HepG2 (cell line): ENCODE data around the gene HARS2. TPM values are rescaled to one million over a fixed set of nuclear protein-coding genes. Genes with fewer than 3 reads are reported as not detected.

Experiments
- DNMT1 ChIP-seq: sonication (generic); formaldehyde crosslinking; IDR thresholded peaks from 2 replicates; pipeline ENCODE4 v1.5.1; 2020; ENCODE audit warnings: mild to moderate bottlenecking, missing genetic modification reagents
- HDAC2 ChIP-seq: sonication (generic); formaldehyde crosslinking; IDR thresholded peaks from 2 replicates; pipeline ENCODE4 v1.4.0; 2020; ENCODE audit warnings: missing genetic modification reagents
- KAT2B ChIP-seq: fragments of 150-350 bp; IDR thresholded peaks from 2 replicates; pipeline ENCODE4 v1.6.1; 2014; ENCODE audit warnings: low read depth, low read length, borderline replicate concordance
- RFXANK ChIP-seq: IDR thresholded peaks from 2 replicates; pipeline ENCODE4 v1.6.1; 2016
- TARDBP ChIP-seq: sonication (generic); formaldehyde crosslinking; IDR thresholded peaks from 2 replicates; pipeline ENCODE4 v1.8.0; 2022; ENCODE audit warnings: mild to moderate bottlenecking, missing genetic modification reagents
- TEAD3 ChIP-seq: optimal IDR thresholded peaks from 2 replicates; pipeline ENCODE3; 2016; ENCODE audit warnings: borderline replicate concordance
- ZBED4 ChIP-seq: sonication (generic); formaldehyde crosslinking; IDR thresholded peaks from 2 replicates; pipeline ENCODE4 v1.4.0; 2020; ENCODE audit warnings: missing genetic modification reagents, borderline replicate concordance
- ZBTB25 ChIP-seq: IDR thresholded peaks from 2 replicates; pipeline ENCODE4 v1.6.1; 2018; ENCODE audit warnings: missing genetic modification reagents
- ZKSCAN1 ChIP-seq: fragments of 150-350 bp; IDR thresholded peaks from 2 replicates; pipeline ENCODE4 v1.6.1; 2014; ENCODE audit warnings: low read length
- ZNF251 ChIP-seq: sonication (generic); formaldehyde crosslinking; IDR thresholded peaks from 2 replicates; pipeline ENCODE4 v1.9.0; 2021; ENCODE audit warnings: mild to moderate bottlenecking, missing genetic modification reagents
- ZNF318 ChIP-seq: sonication (generic); formaldehyde crosslinking; IDR thresholded peaks from 2 replicates; pipeline ENCODE4 v1.4.0; 2020; ENCODE audit warnings: mild to moderate bottlenecking, missing genetic modification reagents
- ZNF329 ChIP-seq: sonication (generic); formaldehyde crosslinking; IDR thresholded peaks from 2 replicates; pipeline ENCODE4 v1.9.0; 2021; ENCODE audit warnings: low read depth, mild to moderate bottlenecking, missing genetic modification reagents
- ZNF337 ChIP-seq: sonication (generic); formaldehyde crosslinking; IDR thresholded peaks from 2 replicates; pipeline ENCODE4 v1.5.1; 2020; ENCODE audit warnings: missing genetic modification reagents, low read depth, mild to moderate bottlenecking, borderline replicate concordance
- polyA plus RNA-seq, 8 experiments: library from polyadenylated mRNA; depleted of rRNA in 3 of 8; stranded (reverse) in 7 of 8; unstranded in 1 of 8; fragments of >200 nt; fragmentation: Illumina TruSeq in 4 of 8; extraction: Trizol in 4 of 8; gene quantifications; 2 replicates each; pipeline versions ENCODE4 v1.2.1 to v1.2.3, GENCODE V29; 2011 to 2016; ENCODE audit warnings: low read depth in 4 of 8, missing spikeins in 1 of 8, mixed read lengths in 1 of 8; ENCODE audit not compliant: insufficient read depth in 1 of 8
- total RNA-seq, 5 experiments: library from RNA; depleted of rRNA; stranded (reverse); fragments of >200 nt; fragmentation: Illumina TruSeq; extraction: Trizol; gene quantifications; 2 replicates each; pipeline ENCODE4 v1.2.3, GENCODE V29; 2016; ENCODE audit warnings: low read depth in 1 of 5
- TF ChIP-seq, protein P1 (sequence below): sonication (generic); formaldehyde crosslinking; IDR thresholded peaks from 2 replicates; pipeline ENCODE4 v1.8.1; 2023; ENCODE audit warnings: missing genetic modification reagents, inconsistent platforms, borderline replicate concordance

HARS2 gene
- total and polyA plus RNA-seq, 2 of the 13 experiments (the other 11 are each of a cell fraction or from before 2014, with no cell fraction given): 17.9 to 25.8 TPM

DNA sequence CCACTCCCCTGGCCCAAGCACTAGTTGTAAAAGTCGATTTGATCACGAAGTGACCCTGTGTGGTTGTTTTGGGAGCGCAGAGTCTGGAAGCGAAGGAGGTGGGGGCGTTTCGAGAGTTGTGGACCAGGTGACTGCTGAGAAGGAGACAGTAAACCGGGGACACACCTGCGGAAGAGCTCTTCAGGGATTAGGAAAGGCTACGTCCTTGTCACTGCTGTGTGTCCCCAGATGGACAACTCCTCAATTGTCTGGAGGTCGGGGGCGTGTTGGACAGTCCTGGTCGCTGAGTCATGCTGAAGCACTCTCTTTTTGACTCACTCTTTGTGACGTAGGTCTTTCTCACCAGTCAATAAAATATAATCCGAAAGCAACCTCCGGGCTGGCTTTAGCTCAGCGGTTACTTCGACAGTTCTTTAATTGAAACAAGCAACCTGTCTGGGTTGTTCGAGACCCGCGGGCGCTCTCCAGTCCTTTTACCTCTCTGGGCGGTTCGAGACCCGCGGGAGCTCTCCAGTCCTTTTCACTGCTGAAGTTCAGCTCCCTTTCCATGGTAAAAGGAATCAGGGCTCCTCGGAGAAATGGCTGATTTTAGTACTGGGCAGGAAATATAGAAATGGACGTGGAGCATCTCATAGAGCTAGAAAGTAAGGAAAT is 19.8 kb downstream of the HARS2 start (continued):
- TF ChIP-seq ZNF329 (CRISPR knock-in tag): no peak
- 0 out of 2 replicates have a peak, but pooled peaks have one; percentile 38 for TF ChIP-seq RFXANK (CRISPR knock-in tag)
- TF ChIP-seq, protein P1, sequence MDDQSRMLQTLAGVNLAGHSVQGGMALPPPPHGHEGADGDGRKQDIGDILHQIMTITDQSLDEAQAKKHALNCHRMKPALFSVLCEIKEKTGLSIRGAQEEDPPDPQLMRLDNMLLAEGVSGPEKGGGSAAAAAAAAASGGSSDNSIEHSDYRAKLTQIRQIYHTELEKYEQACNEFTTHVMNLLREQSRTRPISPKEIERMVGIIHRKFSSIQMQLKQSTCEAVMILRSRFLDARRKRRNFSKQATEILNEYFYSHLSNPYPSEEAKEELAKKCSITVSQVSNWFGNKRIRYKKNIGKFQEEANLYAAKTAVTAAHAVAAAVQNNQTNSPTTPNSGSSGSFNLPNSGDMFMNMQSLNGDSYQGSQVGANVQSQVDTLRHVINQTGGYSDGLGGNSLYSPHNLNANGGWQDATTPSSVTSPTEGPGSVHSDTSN (CRISPR knock-in tag): no peak
- TF ChIP-seq ZBED4 (CRISPR knock-in tag): peak; percentile 88; the same call in 1 of the 2 replicates
- TF ChIP-seq ZNF318 (CRISPR knock-in tag): no peak
- TF ChIP-seq HDAC2 (CRISPR knock-in tag): peak; percentile 83
- no peak for TF ChIP-seq ZNF337 (CRISPR knock-in tag)
- peak; percentile 30; the same call in 1 of the 2 replicates for TF ChIP-seq TARDBP (CRISPR knock-in tag)
- peak; percentile 68 for TF ChIP-seq TEAD3 (CRISPR knock-in tag)
- TF ChIP-seq ZBTB25: peak; percentile 83
- TF ChIP-seq ZKSCAN1: no peak
- no peak for TF ChIP-seq ZNF251 (CRISPR knock-in tag)
- no peak for TF ChIP-seq KAT2B
- no peak for TF ChIP-seq DNMT1 (CRISPR knock-in tag)
